Gastrocnemius medialis (tissue), 4 donors: Measurements from ENCODE around the gene PVALB.

ENCODE experiments used
- CTCF ChIP-seq, 5 experiments: fragments of 450-650 bp in 3 of 5; fragments of 200-600 bp in 2 of 5; sonication (generic) in 2 of 5; IDR thresholded peaks in 4 of 5; conservative IDR thresholded peaks in 1 of 5; 1 replicate in 4 of 5; 2 replicates in 1 of 5; pipeline ENCODE4 v1.5.1; 2016 to 2019; ENCODE audit warnings: antibody characterized with exemption in 5 of 5, mild to moderate bottlenecking in 3 of 5, moderate library complexity in 3 of 5
- POLR2A ChIP-seq, 2 donors: fragments of 450-650 bp; IDR thresholded peaks; one replicate each; pipeline ENCODE4 v1.6.1; 2017; ENCODE audit warnings: antibody characterized with exemption in 2 of 2, mild to moderate bottlenecking in 2 of 2, moderate library complexity in 2 of 2

DNA sequence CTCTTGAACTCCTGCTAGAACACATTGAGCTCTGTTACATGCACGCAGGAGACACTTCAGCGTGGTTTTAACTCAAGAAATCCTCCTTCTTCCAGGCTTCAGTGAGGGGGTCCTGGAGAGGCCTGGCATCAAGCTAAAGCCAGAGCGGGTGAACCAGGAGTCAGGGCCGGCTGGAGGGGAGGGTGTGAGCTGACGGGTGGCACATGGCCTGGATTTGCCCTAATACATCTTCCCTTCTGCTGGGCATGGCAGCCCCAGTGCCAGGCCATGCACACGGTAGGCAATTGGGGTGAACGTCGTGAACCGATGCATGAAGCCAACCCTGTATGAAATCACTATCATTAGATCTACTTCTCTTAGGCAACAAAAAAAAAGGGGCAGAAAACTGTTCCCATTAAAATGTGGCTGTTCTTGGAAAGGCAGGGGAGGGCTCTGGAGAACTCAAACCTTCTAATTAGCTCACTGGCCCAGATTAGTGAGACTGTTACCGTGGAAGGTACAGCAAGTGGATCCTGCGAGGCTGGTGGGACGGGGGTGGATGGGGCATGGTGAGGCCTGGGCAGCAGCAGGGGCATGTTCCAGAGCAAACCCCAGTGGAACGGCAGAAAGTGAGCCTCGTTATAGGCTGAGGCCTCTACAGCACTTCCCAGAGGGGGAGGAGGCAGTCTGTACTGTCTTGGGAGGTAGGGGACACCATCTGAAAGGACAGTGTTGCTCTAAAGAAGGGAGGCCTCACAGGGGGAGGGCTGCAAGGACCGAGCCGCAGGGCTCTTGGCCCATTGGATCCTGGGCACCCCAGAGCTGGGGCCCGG lies 51.5 kb downstream of the PVALB start:
- no peak for TF ChIP-seq CTCF (IDR thresholded peaks at IDR 0.05 in 4 of 5, conservative IDR thresholded peaks at IDR 0.05 in 1 of 5)
- no peak for TF ChIP-seq POLR2A (IDR thresholded peaks at IDR 0.05)
